Brain microvascular endothelial cell (primary cell): ENCODE measurements around the gene ZNHIT1.
"Not testable (repeated sequence)": the region's sequence is repeated elsewhere in the genome, so short reads cannot be mapped to it uniquely, and the experiment has no call there.

ENCODE experiments used
- DNase-seq: peaks from one replicate; pipeline ENCODE4 v3.0.0-alpha.2; 2020
- H3K27ac ChIP-seq: fragments of 250-450 bp; sonication (Bioruptor Pico); 2 replicates; pipeline ENCODE4 v1.5.1; 2020; ENCODE audit warnings: mild to moderate bottlenecking, moderate library complexity
- H3K27me3 ChIP-seq: fragments of 250-450 bp; sonication (Bioruptor Pico); replicated peaks from 2 replicates; pipeline ENCODE4 v1.5.1; 2020; ENCODE audit warnings: mild to moderate bottlenecking
- H3K36me3 ChIP-seq: fragments of 250-450 bp; sonication (Bioruptor Pico); replicated peaks from 2 replicates; pipeline ENCODE4 v1.5.1; 2020; ENCODE audit warnings: mild to moderate bottlenecking
- H3K4me3 ChIP-seq: 2 replicates; pipeline ENCODE4 v1.5.1; 2011; ENCODE audit warnings: low read depth, mild to moderate bottlenecking, control low read depth, low read length, moderate library complexity
- in situ Hi-C: cut with HindIII; loops from 2 replicates; pipeline ENCODE4 v1.10.0; 2017; ENCODE audit warnings: low sequenced_read_pairs, low pct_ligation_motif_present
- TF ChIP-seq, protein P1 (sequence below): IDR thresholded peaks from 2 replicates; pipeline ENCODE4 v1.5.1; 2011; ENCODE audit warnings: low read depth, mild to moderate bottlenecking, moderate library complexity, low read length, control low read depth, inconsistent platforms; ENCODE audit errors: missing control alignments

ZNHIT1 gene

DNA sequence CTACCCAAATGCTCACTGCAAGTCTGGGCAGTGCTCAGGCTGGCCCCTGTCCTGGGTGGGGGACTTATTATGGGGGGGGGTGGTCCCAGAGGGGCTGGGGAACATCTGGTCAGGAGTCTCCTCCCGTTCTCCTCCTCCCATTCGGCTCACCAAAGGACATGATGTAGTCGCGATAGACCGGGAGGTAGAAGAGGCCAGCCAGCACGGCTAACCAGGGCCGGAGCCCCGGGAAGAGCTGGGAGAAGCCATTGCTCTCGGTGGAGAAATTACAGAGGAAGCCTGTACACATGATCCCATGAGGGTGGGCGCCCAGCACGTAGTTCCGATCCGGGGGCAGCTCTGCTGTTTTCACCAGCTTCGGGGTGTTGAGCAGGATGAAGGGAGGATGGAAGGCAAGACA lies 19.5 kb upstream of the ZNHIT1 start:
- Histone ChIP-seq H3K27me3 (peaks cover 18% of the 10 kb centered on the region), H3K27ac (no peak overlapping the region), H3K36me3 (no peaks in the 10 kb centered on the region), H3K4me3 (no peak overlapping the region)
- DNase-seq: no peak
- in situ Hi-C loops: no loop called here
- TF ChIP-seq, protein P1, sequence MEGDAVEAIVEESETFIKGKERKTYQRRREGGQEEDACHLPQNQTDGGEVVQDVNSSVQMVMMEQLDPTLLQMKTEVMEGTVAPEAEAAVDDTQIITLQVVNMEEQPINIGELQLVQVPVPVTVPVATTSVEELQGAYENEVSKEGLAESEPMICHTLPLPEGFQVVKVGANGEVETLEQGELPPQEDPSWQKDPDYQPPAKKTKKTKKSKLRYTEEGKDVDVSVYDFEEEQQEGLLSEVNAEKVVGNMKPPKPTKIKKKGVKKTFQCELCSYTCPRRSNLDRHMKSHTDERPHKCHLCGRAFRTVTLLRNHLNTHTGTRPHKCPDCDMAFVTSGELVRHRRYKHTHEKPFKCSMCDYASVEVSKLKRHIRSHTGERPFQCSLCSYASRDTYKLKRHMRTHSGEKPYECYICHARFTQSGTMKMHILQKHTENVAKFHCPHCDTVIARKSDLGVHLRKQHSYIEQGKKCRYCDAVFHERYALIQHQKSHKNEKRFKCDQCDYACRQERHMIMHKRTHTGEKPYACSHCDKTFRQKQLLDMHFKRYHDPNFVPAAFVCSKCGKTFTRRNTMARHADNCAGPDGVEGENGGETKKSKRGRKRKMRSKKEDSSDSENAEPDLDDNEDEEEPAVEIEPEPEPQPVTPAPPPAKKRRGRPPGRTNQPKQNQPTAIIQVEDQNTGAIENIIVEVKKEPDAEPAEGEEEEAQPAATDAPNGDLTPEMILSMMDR: no peak

DNA sequence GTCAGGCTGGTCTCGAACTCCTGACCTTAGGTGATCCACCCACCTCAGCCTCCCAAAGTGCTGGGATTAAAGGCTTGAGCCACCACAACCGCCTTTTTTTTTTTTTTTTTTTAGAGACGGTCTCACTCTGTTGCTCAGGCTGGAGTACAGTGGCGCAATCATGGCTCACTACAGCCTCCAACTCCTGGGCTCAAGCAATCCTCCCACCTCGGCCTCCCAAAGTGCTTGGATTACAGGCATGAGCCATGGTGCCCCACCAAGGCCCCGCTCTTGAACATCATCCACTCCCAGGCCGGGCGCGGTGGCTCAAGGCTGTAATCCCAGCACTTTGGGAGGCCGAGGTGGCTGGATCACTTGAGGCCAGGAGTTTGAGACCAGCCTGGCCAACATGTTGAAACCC lies 18.4 kb upstream of the ZNHIT1 start:
- H3K27ac ChIP-seq, H3K36me3 ChIP-seq, H3K4me3 ChIP-seq, DNase-seq, in situ Hi-C loops: not testable (repeated sequence)
- H3K27me3 ChIP-seq: peaks cover 18% of the 10 kb centered on the region

DNA sequence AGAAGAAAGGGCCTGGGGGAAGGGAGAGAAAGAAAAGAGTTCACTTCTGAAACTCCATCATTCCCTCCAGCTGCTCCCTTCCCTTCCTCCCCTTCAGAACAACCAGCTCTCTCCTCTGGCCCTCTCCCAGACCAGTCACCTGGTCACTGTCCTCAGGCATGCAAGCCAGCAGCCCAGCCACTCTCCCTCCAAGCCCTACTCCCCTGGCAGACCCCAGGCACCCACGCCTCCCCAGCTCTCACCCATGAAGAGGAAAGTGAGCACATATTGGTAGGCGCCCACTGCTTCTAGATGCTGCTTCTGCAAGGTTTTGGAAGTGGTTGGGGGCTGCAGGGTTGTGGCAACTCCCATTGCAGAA lies 17.5 kb upstream of the ZNHIT1 start:
- Histone ChIP-seq H3K27ac (no peak overlapping the region), H3K27me3 (peaks cover 18% of the 10 kb centered on the region), H3K4me3 (no peak overlapping the region), H3K36me3 (no peaks in the 10 kb centered on the region)
- in situ Hi-C loops: no loop called here
- DNase-seq: no peak
- TF ChIP-seq, protein P1: no peak

DNA sequence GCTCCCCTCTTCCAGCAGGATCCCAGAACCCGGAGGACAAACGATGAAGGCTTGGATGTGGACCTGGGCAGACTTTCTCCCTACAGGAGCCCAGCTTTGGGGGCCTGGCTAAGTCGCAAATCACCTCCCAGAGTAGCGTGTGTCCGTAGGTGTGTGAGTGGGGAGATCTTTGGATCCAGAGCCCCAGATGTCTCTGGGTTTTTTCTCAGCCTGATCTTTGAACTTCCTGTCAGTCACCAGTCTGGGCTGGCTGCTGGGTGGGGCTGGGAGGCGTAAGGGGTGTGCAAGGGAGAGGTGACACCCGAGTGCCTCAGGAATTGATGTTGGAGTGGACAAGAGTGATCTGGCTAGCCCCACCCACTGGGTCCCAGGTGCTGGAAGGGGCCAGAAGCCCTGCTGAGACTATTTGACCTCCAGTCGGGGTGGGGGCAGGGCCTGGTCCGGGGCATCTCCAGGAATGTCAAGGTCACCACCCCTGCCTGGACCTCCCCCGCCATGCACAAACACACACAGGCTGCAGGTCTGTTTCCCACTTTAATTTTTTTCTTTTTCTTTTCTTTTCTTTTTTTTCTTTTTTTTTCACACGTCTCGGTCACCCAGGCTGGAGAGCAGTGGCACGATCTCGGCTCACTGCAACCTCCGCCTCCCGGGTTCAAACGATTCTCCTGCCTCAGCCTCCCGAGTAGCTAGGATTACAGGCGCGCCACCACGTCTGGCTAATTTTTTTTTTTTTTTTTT lies 16.9 kb upstream of the ZNHIT1 start, which contains the start of gene MOGAT3:
TSS of gene MOGAT3 (minus strand) at position 175 of the 738 bp plus-strand sequence. CDS start 182 bp downstream, outside the sequence.
- TF ChIP-seq, protein P1: no peak
- Histone ChIP-seq H3K27ac (no peak within 1 kb of the TSS), H3K4me3 (no peak within 1 kb of the TSS), H3K27me3 (peaks cover 18% of the 10 kb centered on the region), H3K36me3 (no peaks in the 10 kb centered on the region)
- DNase-seq: no peak
- in situ Hi-C loops: no loop called here

DNA sequence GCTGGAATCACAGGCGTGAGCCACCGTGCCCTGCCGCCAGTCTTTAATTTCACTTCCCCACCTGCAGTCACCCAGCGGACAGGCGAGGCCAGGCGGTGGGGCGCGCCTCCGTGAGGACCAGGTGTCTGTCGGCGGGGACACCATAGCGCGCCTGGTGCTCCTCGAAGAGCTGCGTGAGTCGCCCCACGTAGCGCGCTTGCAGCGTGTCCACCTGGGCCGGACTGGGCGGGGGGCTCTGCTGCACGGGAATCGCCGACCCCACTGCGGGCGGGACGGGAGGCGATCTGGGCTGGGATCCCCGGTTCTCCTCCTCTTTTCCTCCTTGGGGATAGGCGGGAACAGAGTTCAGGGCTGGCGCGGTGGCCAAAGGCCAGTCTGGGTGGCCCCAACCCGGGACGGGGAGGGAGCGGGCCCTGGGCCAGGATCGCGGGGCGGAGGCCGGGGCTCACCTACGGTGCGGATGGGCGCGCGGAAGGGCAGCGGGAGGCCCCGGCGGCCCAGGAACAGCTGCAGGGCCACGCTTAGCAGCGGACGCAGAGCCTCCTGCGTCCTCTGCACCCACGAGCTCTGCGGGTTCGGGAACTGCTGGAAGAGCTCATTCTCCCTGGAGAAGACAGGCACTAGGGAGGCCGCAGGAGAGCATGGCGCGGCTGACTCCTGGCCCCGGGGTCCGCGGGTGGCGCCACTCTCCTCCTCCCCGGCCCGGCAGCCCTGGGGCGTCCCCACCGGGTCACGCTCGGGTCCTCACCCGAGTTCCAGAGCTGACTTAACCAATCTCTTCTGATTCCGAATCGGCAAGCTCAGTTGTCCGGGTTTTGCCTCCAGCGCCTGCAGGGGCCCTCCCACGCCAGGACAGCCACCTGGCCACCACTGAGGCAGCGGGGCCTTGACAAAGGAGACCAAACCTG lies 16.0 kb upstream of the ZNHIT1 start:
- no peak for DNase-seq
- peaks cover 5% of the 10 kb centered on the region for H3K36me3 ChIP-seq
- no peak overlapping the region for H3K4me3 ChIP-seq
- H3K27me3 ChIP-seq: peaks cover 18% of the 10 kb centered on the region
- no peak overlapping the region for H3K27ac ChIP-seq
- in situ Hi-C loops: no loop called here
- TF ChIP-seq, protein P1: no peak

DNA sequence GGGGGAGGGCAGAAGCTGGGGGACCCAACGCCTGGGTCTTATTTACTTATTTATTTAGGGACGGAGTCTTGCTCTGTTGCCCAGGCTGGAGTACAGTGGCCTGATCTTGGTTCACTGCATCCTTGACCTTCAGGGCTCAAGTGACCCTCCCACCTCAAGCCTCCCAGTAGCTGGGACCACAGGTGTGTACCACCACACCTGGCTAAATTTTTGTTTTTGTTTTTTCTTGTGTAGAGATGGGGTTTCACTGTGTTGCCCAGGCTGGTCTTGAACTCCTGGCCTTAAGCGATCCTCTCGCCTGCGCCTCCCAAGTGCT lies 15.4 kb upstream of the ZNHIT1 start:
- no peak overlapping the region for H3K27ac ChIP-seq
- no peak overlapping the region for H3K4me3 ChIP-seq
- peaks cover 11% of the 10 kb centered on the region for H3K36me3 ChIP-seq
- DNase-seq: no peak
- in situ Hi-C loops: no loop called here
- peaks cover 18% of the 10 kb centered on the region for H3K27me3 ChIP-seq
- TF ChIP-seq, protein P1: no peak

DNA sequence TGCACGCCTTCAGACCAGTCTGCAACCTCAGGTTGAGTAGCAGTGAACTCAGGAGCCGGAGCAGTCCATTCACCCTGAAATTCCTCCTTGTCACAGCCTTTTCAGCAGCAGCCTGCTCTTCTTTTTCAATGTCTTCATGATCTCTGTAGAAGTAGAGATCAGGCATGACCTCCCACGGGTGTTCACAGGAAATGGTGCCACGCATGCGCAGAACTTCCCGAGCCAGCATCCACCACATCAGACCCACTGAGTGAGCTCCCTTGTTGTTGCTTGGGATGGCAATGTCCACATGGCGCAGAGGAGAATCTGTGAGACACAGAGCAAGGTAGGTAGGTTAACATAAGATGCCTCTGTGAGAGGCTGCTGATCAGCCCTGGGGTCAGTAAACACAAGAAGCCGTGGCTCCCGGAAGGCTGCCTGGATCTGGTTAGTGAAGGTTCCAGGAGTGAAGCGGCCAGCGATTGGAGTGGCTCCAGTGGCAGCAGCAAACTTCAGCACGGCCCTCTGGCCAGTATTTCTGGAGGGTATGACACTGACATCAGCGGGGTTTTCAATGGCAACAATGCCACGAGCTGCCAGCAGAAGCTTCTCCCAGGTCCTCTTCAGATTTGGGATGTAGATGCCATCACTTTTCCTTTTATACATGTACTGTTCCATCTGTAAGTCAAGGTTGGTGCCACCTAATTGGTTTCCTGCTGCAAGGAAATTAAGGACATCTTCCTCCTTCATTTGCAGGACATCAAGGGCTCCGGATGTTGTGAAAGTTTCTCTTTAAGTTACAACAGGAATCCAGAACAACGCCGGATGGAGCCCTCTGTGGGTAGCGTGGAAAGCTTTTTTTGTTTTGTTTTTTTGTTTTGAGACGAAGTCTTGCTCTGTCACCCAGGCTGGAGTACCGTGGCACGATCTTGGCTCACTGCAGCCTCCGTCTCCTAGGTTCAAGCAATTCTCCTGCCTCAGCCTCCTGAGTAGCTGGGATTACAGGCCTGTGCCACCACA lies 13.9 kb upstream of the ZNHIT1 start:
- H3K4me3 ChIP-seq, H3K27ac ChIP-seq, in situ Hi-C loops, DNase-seq: not testable (repeated sequence)
- H3K27me3 ChIP-seq: peaks cover 18% of the 10 kb centered on the region
- H3K36me3 ChIP-seq: peaks cover 25% of the 10 kb centered on the region
